ENCODE measurements around the gene CCNF.
"Not testable (repeated sequence)": the region's sequence is repeated elsewhere in the genome, so short reads cannot be mapped to it uniquely, and the experiment has no call there.

The CCNF gene

GRCh38 chr16:2472885-2473445 is 43.7 kb downstream of the CCNF start:
- no peak for DNase-seq

GRCh38 chr16:2473446-2473926 is 44.2 kb downstream of the CCNF start:
- DNase-seq = peak; percentile 91

DNA sequence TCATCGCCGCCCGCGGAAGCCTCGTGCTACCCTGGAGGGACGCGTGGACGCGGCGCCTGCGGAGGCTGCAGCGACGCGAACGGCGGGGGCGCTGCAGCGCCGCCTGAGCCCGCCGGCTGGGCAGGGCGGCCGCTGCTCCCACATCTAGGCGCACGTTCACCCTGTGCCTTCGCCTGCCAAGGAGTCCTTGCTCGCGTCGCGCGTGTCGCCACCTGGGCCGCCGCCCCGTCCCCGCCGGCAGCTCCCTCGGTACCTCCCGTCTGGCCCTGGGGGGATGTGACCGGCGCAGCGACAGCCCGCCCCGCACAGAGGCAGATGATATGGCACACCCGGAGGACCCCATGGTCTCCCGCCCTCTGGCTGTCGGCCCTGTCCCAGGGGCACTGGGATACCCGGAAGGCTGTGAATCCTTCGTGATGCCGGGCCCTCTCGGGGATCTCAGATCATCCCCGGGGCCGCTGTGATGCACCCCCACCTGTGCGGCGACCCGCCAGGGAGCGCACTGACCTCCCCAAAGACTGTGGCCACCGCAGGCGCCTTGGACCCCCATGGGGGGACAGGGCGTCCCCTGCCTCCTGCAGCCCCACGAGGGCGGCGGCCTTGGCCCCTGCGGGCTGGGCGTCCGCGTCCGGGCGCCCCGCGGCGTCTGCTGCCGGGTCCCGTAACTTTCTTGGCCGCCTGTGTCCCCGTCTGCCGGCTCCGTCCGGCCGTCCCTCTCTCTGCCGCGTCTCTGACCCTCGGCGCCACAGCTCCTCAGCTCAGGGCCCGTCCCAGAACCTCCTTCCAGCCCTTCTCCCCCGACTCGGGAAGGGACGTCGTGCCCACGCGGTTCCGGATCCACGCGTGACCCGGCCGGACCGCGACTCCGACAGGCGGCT is 45.0 kb downstream of the CCNF start:
- DNase-seq = peak; percentile 69

GRCh38 chr16:2474877-2475412 is 45.7 kb downstream of the CCNF start, which contains the start of gene TBC1D24:
Gene TBC1D24, plus strand, starts transcription at chr16:2475127. Its CDS starts 21,022 bp downstream, at chr16:2496149.
- DNase-seq = peak; percentile 88

- DNase-seq = peak; percentile 50
These were observed 46.4 kb downstream of the CCNF start for GRCh38 chr16:2475413-2476344.

DNA sequence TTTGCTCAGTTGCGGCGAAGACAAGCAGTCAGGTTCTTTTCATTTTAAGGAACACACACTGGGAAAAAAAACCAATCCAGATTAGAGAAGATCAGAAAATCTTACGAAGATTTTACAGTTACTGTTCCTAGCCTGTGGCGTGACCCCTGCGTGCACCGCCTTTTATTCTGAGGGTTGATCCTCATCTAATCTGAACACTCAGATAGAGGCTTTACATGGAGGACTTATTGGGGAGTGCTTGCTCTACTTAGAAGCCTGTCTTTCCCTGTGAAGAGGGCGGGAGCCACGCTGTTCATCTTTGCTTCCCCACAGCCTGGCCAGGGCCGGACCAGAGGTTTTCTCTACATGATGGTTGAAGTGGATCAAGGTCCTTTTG is 47.1 kb downstream of the CCNF start:
- peak; percentile 30 for DNase-seq

GRCh38 chr16:2476741-2477140 is 47.5 kb downstream of the CCNF start:
- DNase-seq = no peak

- no peak for DNase-seq
These were observed 48.1 kb downstream of the CCNF start for GRCh38 chr16:2477327-2477726.

- no peak for DNase-seq
These were observed 49.0 kb downstream of the CCNF start for GRCh38 chr16:2478279-2478678.

DNA sequence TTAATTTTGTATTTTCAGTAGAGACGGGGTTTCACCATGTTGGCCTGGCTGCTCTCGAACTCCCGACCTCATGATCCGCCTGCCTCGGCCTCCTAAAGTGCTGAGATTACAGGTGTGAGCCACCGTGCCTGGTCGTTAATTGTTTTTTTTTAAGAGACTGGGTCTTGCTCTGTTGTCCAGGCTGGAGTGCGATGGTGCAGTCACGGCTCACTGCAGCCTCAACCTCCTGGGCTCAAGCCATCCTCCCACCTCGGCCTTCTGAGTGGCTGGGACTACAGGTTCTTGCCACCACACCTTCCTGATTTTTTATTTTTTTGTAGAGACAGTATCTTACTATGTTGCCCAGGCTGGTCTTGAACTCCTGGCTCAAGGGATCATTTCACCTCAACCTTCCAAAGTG is 50.7 kb downstream of the CCNF start:
- not testable (repeated sequence) for DNase-seq

- no peak for DNase-seq
These were observed 51.7 kb downstream of the CCNF start for GRCh38 chr16:2480948-2481347.

DNA sequence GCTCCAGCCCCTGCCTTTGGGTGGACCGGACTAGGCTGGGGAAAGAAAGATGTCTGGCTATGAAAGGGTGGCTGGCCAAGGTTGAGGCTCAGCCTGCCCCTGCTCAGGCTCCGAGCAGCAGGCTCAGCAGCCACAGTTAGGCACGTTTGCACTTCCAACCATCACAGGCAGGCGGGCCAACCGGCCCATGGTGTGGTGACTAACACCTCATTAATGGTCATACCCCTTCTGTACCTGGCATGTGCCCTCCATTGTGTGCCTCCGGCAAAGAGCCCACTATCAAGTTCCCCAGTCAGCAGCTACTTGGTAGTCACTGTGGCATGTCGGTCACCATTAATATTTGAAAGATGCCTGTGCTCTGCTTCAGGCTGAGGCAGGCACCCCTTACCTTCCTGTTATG is 52.4 kb downstream of the CCNF start:
- DNase-seq = no peak

- DNase-seq = no peak
These were observed 53.0 kb downstream of the CCNF start for GRCh38 chr16:2482249-2482648.

- peak; percentile 58 for DNase-seq
These were observed 53.7 kb downstream of the CCNF start for GRCh38 chr16:2482708-2483534.

- no peak for DNase-seq
These were observed 55.0 kb downstream of the CCNF start for GRCh38 chr16:2483939-2484897.

DNA sequence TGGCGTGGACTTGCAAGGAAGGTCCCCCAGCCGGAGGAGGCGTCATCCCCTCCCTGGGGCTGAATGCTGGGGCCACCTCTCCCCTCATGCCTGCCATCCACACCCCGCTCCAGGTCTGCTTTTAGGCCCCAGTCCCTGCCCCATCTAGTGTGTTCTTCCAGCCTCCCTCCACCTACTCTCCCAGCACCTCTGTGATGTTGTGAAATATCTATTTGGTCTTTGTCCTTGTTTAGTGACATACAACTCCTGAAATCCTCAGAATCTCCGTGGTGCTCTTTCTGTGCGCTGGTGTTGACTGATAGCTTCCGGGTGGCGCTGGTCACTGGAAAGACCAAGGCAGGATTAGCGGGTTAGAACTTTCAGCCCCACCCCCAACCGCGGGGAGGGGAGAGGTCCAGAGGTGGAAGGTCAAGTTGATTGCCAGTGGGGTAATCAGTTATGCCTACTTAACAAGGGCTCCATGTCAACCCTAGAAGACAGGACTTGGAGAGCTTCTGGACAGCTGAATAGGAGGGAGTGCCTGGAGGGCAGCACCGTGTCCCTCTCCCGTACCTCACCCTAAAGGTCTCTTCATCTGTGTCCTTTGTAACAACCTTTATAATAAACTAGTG is 55.8 kb downstream of the CCNF start:
- no peak for DNase-seq

- no peak for DNase-seq
These were observed 56.7 kb downstream of the CCNF start for GRCh38 chr16:2485811-2486507.

DNA sequence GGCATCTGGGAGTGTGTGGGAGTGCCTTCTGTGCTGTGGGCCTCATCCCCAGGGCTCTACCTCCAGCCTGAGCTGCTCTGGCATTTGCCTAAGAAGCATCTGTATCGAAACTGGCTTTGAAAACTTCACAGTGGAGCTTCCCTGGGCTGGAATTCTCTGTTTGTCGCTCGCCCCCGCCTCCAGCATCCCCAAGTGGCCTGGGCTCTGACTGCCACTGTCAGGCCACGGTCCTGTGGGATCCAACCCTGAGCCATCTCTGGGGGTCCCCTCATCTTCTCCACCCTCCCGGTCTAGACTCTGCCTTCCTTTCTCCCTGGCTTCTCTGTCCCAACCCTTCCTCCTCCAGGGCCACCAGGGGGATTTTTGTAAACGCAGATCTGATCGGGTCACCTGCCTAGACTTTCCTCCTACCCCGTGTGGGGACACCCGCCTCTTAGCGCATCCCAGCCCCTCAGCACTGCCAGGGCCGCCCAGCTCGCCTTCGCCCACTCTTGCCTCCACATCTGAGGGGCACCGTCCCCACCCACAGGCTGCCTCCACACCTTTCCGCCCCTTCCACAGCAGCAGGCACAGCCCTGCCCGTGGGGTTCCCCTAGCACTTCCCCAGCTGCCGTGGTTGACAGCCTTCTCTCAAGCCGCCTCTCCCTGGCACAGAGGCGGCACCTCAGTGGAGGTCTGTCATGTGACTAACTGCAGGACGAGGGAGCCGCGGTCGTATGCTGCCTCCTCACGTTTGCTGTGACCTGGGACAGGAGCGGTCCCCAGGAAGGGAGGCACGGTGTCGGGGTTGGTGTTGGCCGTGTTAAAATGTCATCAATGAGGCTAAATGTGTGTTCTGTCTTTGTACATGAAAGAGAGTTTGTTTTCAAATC is 57.6 kb downstream of the CCNF start:
- no peak for DNase-seq

DNA sequence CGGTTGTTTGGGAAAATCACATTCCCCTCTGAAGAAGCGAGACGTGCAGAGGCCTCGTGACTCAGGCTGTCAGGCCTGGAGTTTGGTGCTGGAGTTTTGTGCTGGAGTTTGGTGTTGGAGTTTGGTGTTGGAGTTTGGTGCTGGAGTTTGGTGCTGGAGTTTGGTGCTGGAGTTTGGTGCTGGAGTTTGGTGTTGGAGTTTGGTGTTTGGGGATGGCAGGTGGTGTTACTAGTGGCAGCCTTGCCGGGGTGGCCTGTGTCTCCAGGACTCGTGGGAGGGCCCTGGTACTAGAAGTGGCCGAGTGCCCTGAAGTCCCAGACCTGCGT is 58.2 kb downstream of the CCNF start:
- no peak for DNase-seq
